OCI-LY7 (cell line): ENCODE results near the gene SAYSD1. TPM values are rescaled to one million over a fixed set of nuclear protein-coding genes. Genes with fewer than 3 reads are reported as not detected.

Experiments
- BruUV-seq: library from RNA; stranded (reverse); fragments of 400-500 nt; replicated peaks from 2 replicates; lab custom pipeline; 2021; lab: Mats Ljungman, UMichigan
- CTCF ChIA-PET: fragments of 300-600 bp; sonication (Branson Sonifier 250); formaldehyde crosslinking; loops from one replicate; lab custom pipeline; 2022; ENCODE audit warnings: antibody characterized with exemption; ENCODE audit not compliant: unreplicated experiment; lab: Charles Lee
- POLR2A ChIA-PET: fragments of 300-600 bp; sonication (Branson Sonifier 250); formaldehyde crosslinking; loops from one replicate; lab custom pipeline; 2022; ENCODE audit warnings: antibody characterized with exemption; lab: Charles Lee
- DNase-seq: peaks from one replicate; pipeline ENCODE4 v3.0.0-alpha.2; 2015; ENCODE audit warnings: low spot score
- H2AFZ ChIP-seq: fragments of 200-600 bp; sonication (generic), shearing (Covaris generic); 2 replicates; pipeline ENCODE4 v1.6.1; 2014; ENCODE audit warnings: mild to moderate bottlenecking, antibody characterized with exemption, low read length, moderate library complexity
- H3K27ac ChIP-seq: fragments of 200-600 bp; sonication (generic); 2 replicates; pipeline ENCODE4 v1.5.1; 2014; ENCODE audit warnings: mixed run types, low read depth, mild to moderate bottlenecking, moderate library complexity, low read length, inconsistent platforms; ENCODE audit not compliant: poor library complexity, severe bottlenecking
- H3K36me3 ChIP-seq: fragments of 200-600 bp; sonication (generic); 2 replicates; pipeline ENCODE4 v1.6.1; 2014; ENCODE audit warnings: mild to moderate bottlenecking, antibody characterized with exemption, low read length, moderate library complexity, mixed read lengths; ENCODE audit not compliant: insufficient read depth
- H3K4me1 ChIP-seq: fragments of 200-600 bp; sonication (generic); 2 replicates; pipeline ENCODE4 v1.5.1; 2014; ENCODE audit warnings: mild to moderate bottlenecking, low read length; ENCODE audit not compliant: insufficient read depth, poor library complexity, severe bottlenecking
- H3K4me2 ChIP-seq: fragments of 200-600 bp; sonication (generic); 2 replicates; pipeline ENCODE4 v1.6.1; 2014; ENCODE audit warnings: mild to moderate bottlenecking, low read length
- H3K4me3 ChIP-seq: fragments of 200-600 bp; sonication (generic); 2 replicates; pipeline ENCODE4 v1.5.1; 2014; ENCODE audit warnings: mild to moderate bottlenecking, low read depth, low read length; ENCODE audit not compliant: poor library complexity, severe bottlenecking
- H3K79me2 ChIP-seq: fragments of 200-600 bp; sonication (generic); 2 replicates; pipeline ENCODE4 v1.6.1; 2016; ENCODE audit warnings: low read depth, mild to moderate bottlenecking, low read length, moderate library complexity, mixed read lengths; ENCODE audit not compliant: insufficient read depth
- H3K9me2 ChIP-seq: fragments of 200-600 bp; sonication (generic); 2 replicates; pipeline ENCODE4 v1.6.1; 2016; ENCODE audit warnings: mild to moderate bottlenecking, low read length, mixed read lengths; ENCODE audit not compliant: insufficient read depth
- H3K9me3 ChIP-seq: fragments of 200-600 bp; sonication (generic); 2 replicates; pipeline ENCODE4 v1.6.1; 2014; ENCODE audit warnings: mild to moderate bottlenecking, mixed run types, low read length, mixed read lengths
- H4K20me1 ChIP-seq: fragments of 200-600 bp; sonication (generic); 2 replicates; pipeline ENCODE4 v1.6.1; 2014; ENCODE audit warnings: mild to moderate bottlenecking, antibody characterized with exemption, low read length, moderate library complexity, mixed read lengths; ENCODE audit not compliant: insufficient read depth
- EZH2phosphoT487 ChIP-seq: fragments of 200-600 bp; sonication (generic); IDR thresholded peaks from 2 replicates; pipeline ENCODE4 v1.6.1; 2018; ENCODE audit warnings: low read depth, borderline replicate concordance, mild to moderate bottlenecking, mixed run types, antibody characterized with exemption, low read length, moderate library complexity, mixed read lengths
- intact Hi-C: fragments of 100-400 bp; cut with micrococcal nuclease; formaldehyde crosslinking; loops from one replicate; pipeline ENCODE4 v1.10.0; 2022; ENCODE audit not compliant: unreplicated experiment
- total RNA-seq, 2 experiments: library from RNA; depleted of rRNA in 1 of 2; stranded (reverse); fragments of >200 nt in 1 of 2; shearing (Covaris generic) in 1 of 2; gene quantifications; 2 replicates each; pipeline ENCODE4 v1.2.3, GENCODE V29; 2014 to 2022
- TF ChIP-seq, protein P1 (sequence below): fragments of 200-600 bp; sonication (generic); conservative IDR thresholded peaks from 2 replicates; pipeline ENCODE4 v1.5.1; 2014; ENCODE audit warnings: mild to moderate bottlenecking, antibody characterized with exemption, low read length, moderate library complexity, mixed read lengths

The SAYSD1 gene
- total RNA-seq, 2 experiments from 2014 or later: 10.7 to 14.1 TPM

DNA sequence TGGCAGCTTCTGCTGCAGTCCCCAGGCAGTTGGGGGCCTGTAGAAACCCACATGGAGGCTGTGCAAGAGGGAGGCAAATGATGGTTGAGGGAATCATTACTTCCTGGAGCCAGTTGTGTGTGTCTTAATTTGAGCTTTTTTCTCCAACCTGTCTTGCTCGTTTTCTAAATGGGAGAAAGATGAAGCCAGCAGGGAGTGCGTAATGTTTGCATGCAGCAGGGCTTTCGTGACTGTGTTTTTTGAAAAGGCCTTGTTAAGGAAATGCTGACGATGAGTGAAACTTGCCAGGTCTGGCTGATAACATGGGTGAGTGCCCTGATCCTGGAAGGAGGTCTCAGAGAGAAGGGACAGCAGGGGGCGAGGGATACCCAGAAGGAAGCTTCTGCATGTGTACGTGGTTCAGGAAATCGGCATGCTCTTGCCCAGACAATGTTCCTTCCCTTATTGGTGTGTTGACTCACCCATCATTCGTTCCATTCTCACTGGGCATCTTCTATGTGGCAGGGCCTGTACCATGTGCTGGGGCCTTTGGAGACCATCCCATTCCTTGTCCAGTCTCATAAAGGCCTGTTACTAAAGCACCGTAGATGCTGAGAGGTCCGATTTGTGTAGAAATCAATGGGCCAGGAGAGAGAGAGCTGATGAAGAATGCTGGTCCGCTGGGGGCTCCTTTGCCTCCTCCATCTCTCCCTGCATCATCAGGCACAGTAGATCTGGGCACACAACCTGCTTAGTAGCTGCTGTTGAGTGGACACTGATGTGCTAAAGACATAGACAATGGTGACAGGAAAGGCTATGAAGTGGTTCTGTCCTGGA is 39.0 kb downstream of the SAYSD1 start:
- Histone ChIP-seq H3K36me3 (no peaks in the 10 kb centered on the region), H3K4me3 (no peak overlapping the region), H3K79me2 (no peaks in the 10 kb centered on the region), H3K9me2 (no peaks in the 10 kb centered on the region), H3K27ac (no peak overlapping the region), H4K20me1 (no peaks in the 10 kb centered on the region), H3K4me1 (no peaks in the 10 kb centered on the region), H3K4me2 (no peak overlapping the region), H3K9me3 (no peaks in the 10 kb centered on the region), H2AFZ (no peak overlapping the region)
- intact Hi-C loops: no loop called here
- POLR2A ChIA-PET: interaction anchor here (0.6 to 0.8 kb wide), 2 partner anchors 27 to 830 kb away, joined by 3 read pairs; no protein-coding TSS in a partner anchor
- no peak for DNase-seq
- CTCF ChIA-PET: no interaction called here
- TF ChIP-seq, protein P1, sequence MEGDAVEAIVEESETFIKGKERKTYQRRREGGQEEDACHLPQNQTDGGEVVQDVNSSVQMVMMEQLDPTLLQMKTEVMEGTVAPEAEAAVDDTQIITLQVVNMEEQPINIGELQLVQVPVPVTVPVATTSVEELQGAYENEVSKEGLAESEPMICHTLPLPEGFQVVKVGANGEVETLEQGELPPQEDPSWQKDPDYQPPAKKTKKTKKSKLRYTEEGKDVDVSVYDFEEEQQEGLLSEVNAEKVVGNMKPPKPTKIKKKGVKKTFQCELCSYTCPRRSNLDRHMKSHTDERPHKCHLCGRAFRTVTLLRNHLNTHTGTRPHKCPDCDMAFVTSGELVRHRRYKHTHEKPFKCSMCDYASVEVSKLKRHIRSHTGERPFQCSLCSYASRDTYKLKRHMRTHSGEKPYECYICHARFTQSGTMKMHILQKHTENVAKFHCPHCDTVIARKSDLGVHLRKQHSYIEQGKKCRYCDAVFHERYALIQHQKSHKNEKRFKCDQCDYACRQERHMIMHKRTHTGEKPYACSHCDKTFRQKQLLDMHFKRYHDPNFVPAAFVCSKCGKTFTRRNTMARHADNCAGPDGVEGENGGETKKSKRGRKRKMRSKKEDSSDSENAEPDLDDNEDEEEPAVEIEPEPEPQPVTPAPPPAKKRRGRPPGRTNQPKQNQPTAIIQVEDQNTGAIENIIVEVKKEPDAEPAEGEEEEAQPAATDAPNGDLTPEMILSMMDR: no peak
- no peak for TF ChIP-seq EZH2phosphoT487
- BruUV-seq: no TSS peak

DNA sequence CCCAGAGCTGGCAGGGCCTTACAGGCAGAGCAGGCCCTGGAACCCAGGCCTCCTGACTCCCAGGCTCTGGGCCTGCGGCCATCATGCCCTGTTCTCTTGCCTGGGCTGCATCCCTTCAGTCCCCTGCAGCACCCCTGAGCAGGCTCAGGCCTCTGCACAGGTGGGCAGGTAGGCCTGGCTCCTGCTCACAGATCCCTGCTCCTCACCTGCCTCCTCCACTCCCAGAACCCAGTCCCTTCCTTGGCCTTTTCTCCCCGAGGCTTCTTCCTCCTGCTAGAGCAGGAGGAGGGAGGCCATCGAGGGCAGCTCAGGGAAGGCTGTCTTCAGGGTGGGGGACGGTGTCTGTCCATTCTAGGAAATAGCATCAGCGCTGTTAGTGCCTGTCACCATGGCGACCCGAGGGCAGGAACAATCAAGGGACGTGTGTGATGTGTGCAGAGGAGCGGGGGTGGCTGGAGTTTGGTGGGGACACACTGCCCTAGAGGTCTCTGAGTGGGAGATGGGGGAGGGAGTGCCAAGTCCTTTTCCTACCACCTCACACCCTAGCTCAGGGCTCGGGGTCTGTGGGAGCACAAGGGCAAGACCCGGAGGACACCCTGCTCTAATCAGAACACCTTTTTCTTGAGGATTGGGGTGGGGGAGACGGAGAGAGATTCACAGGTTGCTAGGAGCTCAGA is 39.8 kb downstream of the SAYSD1 start:
- Histone ChIP-seq H3K9me2 (no peaks in the 10 kb centered on the region), H3K9me3 (no peaks in the 10 kb centered on the region), H3K27ac (no peak overlapping the region), H3K36me3 (no peaks in the 10 kb centered on the region), H4K20me1 (no peaks in the 10 kb centered on the region), H3K79me2 (no peaks in the 10 kb centered on the region), H3K4me1 (no peaks in the 10 kb centered on the region), H3K4me2 (no peak overlapping the region), H2AFZ (no peak overlapping the region), H3K4me3 (no peak overlapping the region)
- TF ChIP-seq EZH2phosphoT487: no peak
- TF ChIP-seq, protein P1: no peak
- BruUV-seq: no TSS peak
- ChIA-PET CTCF (no interaction called here), POLR2A (interaction anchor here (0.6 to 0.8 kb wide), 2 partner anchors 27 to 344 kb away, joined by 3 read pairs; no protein-coding TSS in a partner anchor)
- intact Hi-C loops: no loop called here
- no peak for DNase-seq
